H1 (cell line): ENCODE data around the gene PDK2. TPM values are rescaled to one million over a fixed set of nuclear protein-coding genes. Genes with fewer than 3 reads are reported as not detected.

Source experiments
- CHD1 ChIP-seq: IDR thresholded peaks from 2 replicates; pipeline ENCODE4 v1.6.1; 2012; ENCODE audit warnings: low read depth, low read length, improper control_type of control experiment
- EZH2 ChIP-seq: fragments of 200-600 bp; sonication (generic); IDR thresholded peaks from 2 replicates; pipeline ENCODE4 v1.7.1; 2012; ENCODE audit warnings: low read depth, mild to moderate bottlenecking, moderate library complexity, low read length, inconsistent platforms; ENCODE audit not compliant: severe bottlenecking
- HDAC6 ChIP-seq: IDR thresholded peaks from one replicate; pipeline ENCODE4 v1.7.1; 2012; ENCODE audit warnings: low read depth, mild to moderate bottlenecking, inconsistent platforms, low read length, moderate library complexity
- KDM5A ChIP-seq: fragments of 200-600 bp; IDR thresholded peaks from 2 replicates; pipeline ENCODE4 v1.7.1; 2012; ENCODE audit warnings: mild to moderate bottlenecking, low read length, inconsistent platforms, mixed read lengths
- SIN3A ChIP-seq, 2 experiments: IDR thresholded peaks in 1 of 2; conservative IDR thresholded peaks in 1 of 2; 2 replicates each; pipeline ENCODE4 v1.6.1; 2011 to 2012; ENCODE audit warnings: low read length in 2 of 2, improper control_type of control experiment in 1 of 2, low read depth in 1 of 2, mild to moderate bottlenecking in 1 of 2
- TAF1 ChIP-seq: IDR thresholded peaks from 2 replicates; pipeline ENCODE4 v1.6.1; 2011; ENCODE audit warnings: mild to moderate bottlenecking, low read depth, low read length
- polyA plus RNA-seq, 7 experiments: library from polyadenylated mRNA; depleted of rRNA in 3 of 7; stranded (reverse) in 5 of 7; unstranded in 2 of 7; fragments of >200 nt in 5 of 7; fragments of 200-250 nt in 2 of 7; gene quantifications; 1 replicate in 5 of 7; 2 replicates in 1 of 7; 4 replicates in 1 of 7; pipeline versions ENCODE4 v1.2.1 to v1.2.3, GENCODE V29; 2011 to 2013; ENCODE audit warnings: missing spikeins in 2 of 7, mixed read lengths in 2 of 7
- total RNA-seq: library from RNA; stranded (reverse); fragmentation: NEBNext Ultra II Directional; extraction: Animal tissue kit (Norgen Biotek cat#: 25700); gene quantifications from 2 replicates; pipeline ENCODE4 v1.2.1, GENCODE V29; 2021

PDK2 gene
- total and polyA plus RNA-seq, 2 of the 8 experiments (the other 6 are each of a cell fraction or from before 2014, with no cell fraction given): 18.3 to 121 TPM

DNA sequence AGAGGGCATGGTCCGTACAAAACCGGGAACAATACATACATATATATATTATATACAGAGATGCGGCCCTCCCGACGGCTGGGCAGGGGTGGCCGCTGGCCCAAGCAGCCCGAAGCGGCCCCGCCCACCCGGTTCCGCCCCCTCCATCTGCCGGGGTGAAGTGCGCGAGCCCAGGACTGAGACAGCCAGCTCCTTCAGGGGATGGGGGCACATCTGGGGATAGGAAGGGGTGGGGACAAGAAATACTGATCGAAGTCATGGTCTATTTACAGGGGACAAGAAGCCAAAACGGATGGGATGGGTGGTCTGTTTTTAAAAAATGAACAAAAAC lies 38.6 kb downstream of the PDK2 start (continued):
- TF ChIP-seq EZH2 (no peak), SIN3A (conservative IDR thresholded peaks at IDR 0.05 in 1 of 2, IDR thresholded peaks at IDR 0.05 in 1 of 2; ENCODE audit: low read depth in 1 of 2, low read length in 2 of 2) (no peak), HDAC6 (no peak), KDM5A (no peak), CHD1 (no peak), TAF1 (no peak)
